Fibroblast of lung (primary cell): ENCODE results near the gene RNF157. TPM values are rescaled to one million over a fixed set of nuclear protein-coding genes. Genes with fewer than 3 reads are reported as not detected.
A peak's percentile ranks its signal among the peaks of the same experiment; 100 is the strongest.
"Not testable (repeated sequence)": the region's sequence is repeated elsewhere in the genome, so short reads cannot be mapped to it uniquely, and the experiment has no call there.

Experiments used
- DNase-seq, 2 donors: peaks; one replicate each; pipeline versions ENCODE4 v3.0.0 to v3.0.0-alpha.2; 2010; ENCODE audit warnings: low read depth in 2 of 2
- H2AFZ ChIP-seq: 2 replicates; pipeline ENCODE4 v1.5.1; 2012; ENCODE audit warnings: low read length, control low read depth, inconsistent platforms
- H3K27ac ChIP-seq: 2 replicates; pipeline ENCODE4 v1.5.1; 2011; ENCODE audit warnings: low read length, control low read depth; ENCODE audit not compliant: insufficient read depth
- H3K27me3 ChIP-seq: 2 replicates; pipeline ENCODE4 v1.5.1; 2011; ENCODE audit warnings: mild to moderate bottlenecking, low read length; ENCODE audit not compliant: control insufficient read depth, insufficient read depth
- H3K36me3 ChIP-seq: 2 replicates; pipeline ENCODE4 v1.5.1; 2011; ENCODE audit warnings: low read length; ENCODE audit not compliant: control insufficient read depth, insufficient read depth
- H3K4me1 ChIP-seq: 2 replicates; pipeline ENCODE4 v1.5.1; 2011; ENCODE audit warnings: low read length; ENCODE audit not compliant: control insufficient read depth, insufficient read depth; ENCODE audit errors: extremely low read depth
- H3K4me2 ChIP-seq: 2 replicates; pipeline ENCODE4 v1.5.1; 2011; ENCODE audit warnings: low read length, control low read depth; ENCODE audit not compliant: insufficient read depth; ENCODE audit errors: extremely low read depth
- H3K4me3 ChIP-seq, 4 experiments: fragments of 200-600 bp in 1 of 4; sonication (generic) in 1 of 4; replicated peaks in 1 of 4; 2 replicates each; pipeline ENCODE4 v1.5.1; 2011 to 2016; ENCODE audit warnings: low read length in 4 of 4, low read depth in 3 of 4, mild to moderate bottlenecking in 3 of 4, control low read depth in 2 of 4, inconsistent platforms in 1 of 4, mixed read lengths in 1 of 4; ENCODE audit not compliant: insufficient read depth in 1 of 4; ENCODE audit errors: control extremely low read depth in 1 of 4
- H3K79me2 ChIP-seq: 2 replicates; pipeline ENCODE4 v1.5.1; 2012; ENCODE audit warnings: mild to moderate bottlenecking, low read length, inconsistent platforms; ENCODE audit not compliant: control insufficient read depth, insufficient read depth
- H3K9ac ChIP-seq: 2 replicates; pipeline ENCODE4 v1.5.1; 2011; ENCODE audit warnings: mild to moderate bottlenecking, low read length, control low read depth; ENCODE audit not compliant: insufficient read depth
- H3K9me3 ChIP-seq: 2 replicates; pipeline ENCODE4 v1.5.1; 2012; ENCODE audit warnings: low read depth, low read length; ENCODE audit not compliant: control insufficient read depth, insufficient read depth
- H4K20me1 ChIP-seq: 2 replicates; pipeline ENCODE4 v1.5.1; 2011; ENCODE audit warnings: low read length; ENCODE audit not compliant: control insufficient read depth, insufficient read depth; ENCODE audit errors: extremely low read depth
- EZH2 ChIP-seq: IDR thresholded peaks from 2 replicates; pipeline ENCODE4 v1.5.1; 2012; ENCODE audit warnings: low read length, control low read depth, mild to moderate bottlenecking; ENCODE audit errors: missing control alignments
- polyA plus RNA-seq, 2 donors: library from polyadenylated mRNA; depleted of rRNA in 1 of 2; stranded (reverse) in 1 of 2; unstranded in 1 of 2; fragments of >200 nt; gene quantifications; 2 replicates each; pipeline ENCODE4 v1.2.1, GENCODE V29; 2011 to 2012; ENCODE audit warnings: missing spikeins in 1 of 2
- total RNA-seq: library from RNA; depleted of rRNA; stranded (reverse); fragments of >200 nt; gene quantifications from 2 replicates; pipeline ENCODE4 v1.2.1, GENCODE V29; 2014
- TF ChIP-seq, protein P1 (sequence below), 2 donors: IDR thresholded peaks in 1 of 2; conservative IDR thresholded peaks in 1 of 2; 1 replicate in 1 of 2; 2 replicates in 1 of 2; pipeline ENCODE4 v1.5.1; 2011 to 2012; ENCODE audit warnings: low read length in 2 of 2, control low read depth in 1 of 2, inconsistent platforms in 1 of 2, low read depth in 1 of 2, mild to moderate bottlenecking in 1 of 2

RNF157 gene
- total and polyA plus RNA-seq, 2 donors (not counting 1 experiment from before 2014, with no cell fraction given): 2.0 to 3.1 TPM

DNA sequence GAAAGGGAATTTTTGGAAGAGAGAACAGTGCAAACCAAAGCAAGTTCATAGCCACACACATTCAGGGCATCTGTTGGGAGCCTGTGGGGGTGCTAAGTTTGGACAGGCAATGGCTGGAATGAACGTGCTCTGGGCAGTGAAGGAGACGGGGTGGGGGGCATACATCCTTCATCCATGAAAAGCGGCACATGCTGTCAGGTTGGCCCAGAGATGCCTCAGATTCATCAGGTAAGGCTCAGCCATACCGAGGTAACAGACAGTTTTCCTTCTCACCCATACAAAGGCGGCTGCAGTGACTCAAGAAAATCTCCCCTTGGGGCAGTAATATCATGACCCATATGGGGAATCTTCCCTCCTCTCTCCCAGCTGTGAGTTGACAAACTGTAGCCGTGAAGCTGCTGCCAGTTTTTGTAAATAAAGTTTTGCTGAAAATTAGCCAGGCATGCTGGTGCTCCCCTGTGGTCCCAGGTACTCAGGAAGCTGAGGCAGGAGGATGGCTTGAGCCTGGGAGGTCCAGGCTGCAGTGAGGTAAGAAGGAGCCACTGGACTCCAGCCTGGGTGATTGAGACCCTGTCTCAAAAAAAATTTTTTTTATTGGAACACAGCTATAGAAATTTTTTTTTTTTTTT, 15.6 kb upstream of the RNF157 start:
- Histone ChIP-seq H3K27ac (no peak overlapping the region), H3K4me2 (no peak overlapping the region), H3K4me3 (no peak overlapping the region), H3K27me3 (no peaks in the 10 kb centered on the region), H3K36me3 (no peaks in the 10 kb centered on the region), H3K9me3 (no peaks in the 10 kb centered on the region), H3K9ac (no peak overlapping the region), H3K4me1 (peaks cover 8% of the 10 kb centered on the region), H4K20me1 (no peaks in the 10 kb centered on the region), H2AFZ (no peak overlapping the region), H3K79me2 (no peaks in the 10 kb centered on the region)
- no peak for DNase-seq
- TF ChIP-seq, protein P1, sequence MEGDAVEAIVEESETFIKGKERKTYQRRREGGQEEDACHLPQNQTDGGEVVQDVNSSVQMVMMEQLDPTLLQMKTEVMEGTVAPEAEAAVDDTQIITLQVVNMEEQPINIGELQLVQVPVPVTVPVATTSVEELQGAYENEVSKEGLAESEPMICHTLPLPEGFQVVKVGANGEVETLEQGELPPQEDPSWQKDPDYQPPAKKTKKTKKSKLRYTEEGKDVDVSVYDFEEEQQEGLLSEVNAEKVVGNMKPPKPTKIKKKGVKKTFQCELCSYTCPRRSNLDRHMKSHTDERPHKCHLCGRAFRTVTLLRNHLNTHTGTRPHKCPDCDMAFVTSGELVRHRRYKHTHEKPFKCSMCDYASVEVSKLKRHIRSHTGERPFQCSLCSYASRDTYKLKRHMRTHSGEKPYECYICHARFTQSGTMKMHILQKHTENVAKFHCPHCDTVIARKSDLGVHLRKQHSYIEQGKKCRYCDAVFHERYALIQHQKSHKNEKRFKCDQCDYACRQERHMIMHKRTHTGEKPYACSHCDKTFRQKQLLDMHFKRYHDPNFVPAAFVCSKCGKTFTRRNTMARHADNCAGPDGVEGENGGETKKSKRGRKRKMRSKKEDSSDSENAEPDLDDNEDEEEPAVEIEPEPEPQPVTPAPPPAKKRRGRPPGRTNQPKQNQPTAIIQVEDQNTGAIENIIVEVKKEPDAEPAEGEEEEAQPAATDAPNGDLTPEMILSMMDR (conservative IDR thresholded peaks at IDR 0.05 in 1 of 2, IDR thresholded peaks at IDR 0.05 in 1 of 2; ENCODE audit: low read depth in 1 of 2, low read length in 2 of 2): no peak
- no peak for TF ChIP-seq EZH2

DNA sequence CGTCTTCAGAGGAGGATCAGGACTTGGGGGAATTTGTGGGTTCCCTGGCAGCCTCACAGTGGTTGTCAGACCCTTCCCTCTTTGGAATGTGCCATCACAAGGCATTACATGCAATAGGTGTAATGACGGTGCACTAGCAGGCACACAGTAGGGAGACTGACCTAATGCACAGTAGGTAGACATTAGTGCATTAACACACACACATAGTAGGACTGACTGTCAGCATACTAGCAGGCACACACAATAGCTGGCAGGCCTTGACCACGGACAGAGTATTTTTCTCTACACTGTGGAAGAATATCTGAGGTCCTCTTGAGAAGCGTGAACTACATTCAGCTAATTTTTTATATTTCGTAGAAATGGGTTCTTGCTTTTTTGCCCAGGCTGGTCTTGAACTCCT, 14.0 kb upstream of the RNF157 start:
- Histone ChIP-seq H3K27me3 (no peaks in the 10 kb centered on the region), H3K36me3 (no peaks in the 10 kb centered on the region), H3K4me3 (no peak overlapping the region), H3K79me2 (no peaks in the 10 kb centered on the region), H2AFZ (no peak overlapping the region), H3K4me2 (no peak overlapping the region), H3K4me1 (peaks cover 8% of the 10 kb centered on the region), H3K9me3 (no peaks in the 10 kb centered on the region), H3K27ac (no peak overlapping the region), H3K9ac (no peak overlapping the region), H4K20me1 (no peaks in the 10 kb centered on the region)
- TF ChIP-seq, protein P1 (conservative IDR thresholded peaks at IDR 0.05 in 1 of 2, IDR thresholded peaks at IDR 0.05 in 1 of 2; ENCODE audit: low read depth in 1 of 2, low read length in 2 of 2): no peak
- TF ChIP-seq EZH2: no peak
- DNase-seq: no peak

DNA sequence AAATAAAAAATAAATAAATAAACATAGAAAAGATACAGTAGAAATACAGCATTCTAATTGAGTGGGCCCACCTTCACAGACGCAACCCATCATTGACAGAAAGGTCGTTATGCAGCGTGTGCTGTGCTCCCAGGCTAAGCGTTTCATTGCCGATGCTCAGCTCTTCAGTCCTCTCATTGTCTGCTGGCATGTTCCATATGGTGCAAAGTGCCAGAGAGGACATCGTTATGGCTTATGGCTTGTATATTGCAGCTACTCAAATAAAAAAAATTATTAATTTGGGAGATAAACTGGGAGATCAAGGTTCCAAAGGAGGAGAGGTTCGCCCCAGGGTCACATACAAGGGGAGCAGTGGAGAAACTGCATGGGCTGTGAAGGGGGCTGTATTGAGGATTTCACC, 13.5 kb upstream of the RNF157 start:
- no peaks in the 10 kb centered on the region for H4K20me1 ChIP-seq
- no peak for DNase-seq
- no peak overlapping the region for H3K4me3 ChIP-seq
- no peak overlapping the region for H3K9ac ChIP-seq
- H3K9me3 ChIP-seq: no peaks in the 10 kb centered on the region
- H3K27me3 ChIP-seq: no peaks in the 10 kb centered on the region
- H3K36me3 ChIP-seq: no peaks in the 10 kb centered on the region
- no peaks in the 10 kb centered on the region for H3K79me2 ChIP-seq
- H3K27ac ChIP-seq: no peak overlapping the region
- no peak overlapping the region for H2AFZ ChIP-seq
- H3K4me2 ChIP-seq: no peak overlapping the region
- peaks cover 8% of the 10 kb centered on the region for H3K4me1 ChIP-seq
- TF ChIP-seq EZH2: no peak

DNA sequence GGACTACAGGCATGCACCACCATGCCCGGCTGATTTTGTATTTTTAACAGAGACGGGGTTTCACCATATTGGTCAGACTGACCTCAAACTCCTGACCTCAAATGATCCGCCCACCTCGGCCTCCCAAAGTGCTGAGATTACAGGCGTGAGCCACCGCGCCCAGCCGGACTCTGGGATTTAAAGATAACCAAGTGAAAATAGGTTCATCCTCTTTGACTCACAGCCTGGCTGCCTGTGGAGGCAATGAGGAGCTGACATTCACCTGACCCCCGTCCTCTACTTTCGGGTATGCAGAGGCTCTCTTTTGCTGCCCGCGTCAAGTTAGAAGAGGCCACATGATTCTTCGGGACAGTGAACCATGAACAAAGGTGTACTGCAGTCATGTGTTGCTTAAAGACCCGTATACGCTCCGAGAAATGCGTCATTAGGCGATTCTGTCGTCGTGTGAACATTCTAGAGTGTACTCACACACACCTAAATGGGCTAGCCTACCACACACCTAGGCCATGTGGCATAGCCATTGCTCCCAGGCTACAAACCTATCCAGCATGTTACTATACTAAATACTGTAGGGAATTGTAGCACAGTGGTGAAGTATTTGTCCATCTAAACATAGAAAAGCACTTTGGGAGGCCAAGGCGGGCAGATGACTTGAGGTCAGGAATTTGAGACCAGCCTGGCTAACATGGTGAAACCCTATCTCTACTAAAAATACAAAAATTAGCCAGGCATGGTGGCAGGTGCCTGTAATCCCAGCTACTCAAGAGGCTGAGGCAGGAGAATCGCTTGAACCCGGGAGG, 12.9 kb upstream of the RNF157 start:
- not testable (repeated sequence) for DNase-seq, H3K9ac ChIP-seq, H4K20me1 ChIP-seq, H3K4me3 ChIP-seq, H3K9me3 ChIP-seq, H3K4me2 ChIP-seq, H3K27me3 ChIP-seq, H2AFZ ChIP-seq, H3K36me3 ChIP-seq, H3K79me2 ChIP-seq, H3K4me1 ChIP-seq
- H3K27ac ChIP-seq: peak overlapping the region; percentile 64
